Measurements from ENCODE around the gene CUX1. TPM values are rescaled to one million over a fixed set of nuclear protein-coding genes. Genes with fewer than 3 reads are reported as not detected.

CUX1 gene
- total RNA-seq, 4 donors from 2014 or later, result 64.1 to 142 (median 111) TPM

DNA sequence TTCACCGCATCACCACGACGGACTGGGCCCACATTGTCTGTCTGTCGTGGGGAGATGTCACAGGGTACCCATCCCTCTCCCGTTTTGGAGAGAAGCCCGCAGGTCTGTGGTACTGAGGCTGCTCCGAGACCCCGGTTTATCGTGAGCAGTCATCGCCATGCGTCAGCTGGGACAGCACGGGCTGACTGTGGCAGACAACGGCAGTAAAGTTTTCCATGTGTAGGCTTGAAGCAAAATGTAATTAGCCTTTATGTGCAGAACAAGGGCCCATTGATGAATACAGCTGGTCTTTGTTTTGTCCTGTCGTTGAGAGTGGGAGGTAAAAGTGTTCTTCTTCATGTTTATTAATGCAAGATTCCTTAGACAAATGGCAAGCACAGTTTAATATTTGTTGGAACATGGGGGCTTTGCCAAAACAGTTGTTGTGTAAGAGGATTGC, 301.8 kb downstream of the CUX1 start:
- H3K9me3 ChIP-seq, result no peaks in the 10 kb centered on the region
- no peak overlapping the region for H3K27ac ChIP-seq
- TF ChIP-seq, protein P1, sequence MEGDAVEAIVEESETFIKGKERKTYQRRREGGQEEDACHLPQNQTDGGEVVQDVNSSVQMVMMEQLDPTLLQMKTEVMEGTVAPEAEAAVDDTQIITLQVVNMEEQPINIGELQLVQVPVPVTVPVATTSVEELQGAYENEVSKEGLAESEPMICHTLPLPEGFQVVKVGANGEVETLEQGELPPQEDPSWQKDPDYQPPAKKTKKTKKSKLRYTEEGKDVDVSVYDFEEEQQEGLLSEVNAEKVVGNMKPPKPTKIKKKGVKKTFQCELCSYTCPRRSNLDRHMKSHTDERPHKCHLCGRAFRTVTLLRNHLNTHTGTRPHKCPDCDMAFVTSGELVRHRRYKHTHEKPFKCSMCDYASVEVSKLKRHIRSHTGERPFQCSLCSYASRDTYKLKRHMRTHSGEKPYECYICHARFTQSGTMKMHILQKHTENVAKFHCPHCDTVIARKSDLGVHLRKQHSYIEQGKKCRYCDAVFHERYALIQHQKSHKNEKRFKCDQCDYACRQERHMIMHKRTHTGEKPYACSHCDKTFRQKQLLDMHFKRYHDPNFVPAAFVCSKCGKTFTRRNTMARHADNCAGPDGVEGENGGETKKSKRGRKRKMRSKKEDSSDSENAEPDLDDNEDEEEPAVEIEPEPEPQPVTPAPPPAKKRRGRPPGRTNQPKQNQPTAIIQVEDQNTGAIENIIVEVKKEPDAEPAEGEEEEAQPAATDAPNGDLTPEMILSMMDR (IDR thresholded peaks at IDR 0.05), result no peak
- no peak for TF ChIP-seq POLR2A (IDR thresholded peaks at IDR 0.05)
- H3K4me3 ChIP-seq, result no peak overlapping the region
- peaks cover 0 to 32% (median 0%) of the 10 kb centered on the region in 3 donors for H3K36me3 ChIP-seq
- DNase-seq, result no peak
- H3K27me3 ChIP-seq, result no peaks in the 10 kb centered on the region
- peaks cover 0 to 7% (median 2%) of the 10 kb centered on the region in 4 donors for H3K4me1 ChIP-seq

DNA sequence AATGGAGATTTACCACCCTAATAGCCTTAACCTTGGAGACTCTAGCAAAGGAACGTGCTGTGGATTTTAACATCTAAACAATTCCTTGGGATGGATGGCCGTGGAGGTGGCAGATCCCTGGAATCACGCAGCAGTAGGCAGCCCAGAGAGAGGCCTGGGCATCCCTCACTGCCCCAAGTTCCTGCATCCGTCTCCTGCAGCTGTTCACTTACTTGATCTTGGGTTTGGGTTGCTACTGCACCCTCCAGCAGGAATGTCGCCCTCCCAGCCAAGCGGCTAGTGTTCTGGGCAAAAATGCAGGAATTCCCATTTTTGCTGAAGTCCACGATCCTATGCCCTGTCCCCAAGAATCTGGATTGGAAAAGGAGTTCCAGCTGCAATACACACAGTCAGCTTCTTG, 302.5 kb downstream of the CUX1 start:
- no peak overlapping the region for H3K4me3 ChIP-seq
- H3K36me3 ChIP-seq, result peaks cover 0 to 27% (median 0%) of the 10 kb centered on the region in 3 donors
- H3K27ac ChIP-seq, result no peak overlapping the region
- H3K4me1 ChIP-seq, result peaks cover 0 to 7% (median 2%) of the 10 kb centered on the region in 4 donors
- no peaks in the 10 kb centered on the region for H3K9me3 ChIP-seq
- TF ChIP-seq, protein P1 (IDR thresholded peaks at IDR 0.05), result no peak
- no peak for TF ChIP-seq POLR2A (IDR thresholded peaks at IDR 0.05)
- no peak for DNase-seq
- no peaks in the 10 kb centered on the region for H3K27me3 ChIP-seq

DNA sequence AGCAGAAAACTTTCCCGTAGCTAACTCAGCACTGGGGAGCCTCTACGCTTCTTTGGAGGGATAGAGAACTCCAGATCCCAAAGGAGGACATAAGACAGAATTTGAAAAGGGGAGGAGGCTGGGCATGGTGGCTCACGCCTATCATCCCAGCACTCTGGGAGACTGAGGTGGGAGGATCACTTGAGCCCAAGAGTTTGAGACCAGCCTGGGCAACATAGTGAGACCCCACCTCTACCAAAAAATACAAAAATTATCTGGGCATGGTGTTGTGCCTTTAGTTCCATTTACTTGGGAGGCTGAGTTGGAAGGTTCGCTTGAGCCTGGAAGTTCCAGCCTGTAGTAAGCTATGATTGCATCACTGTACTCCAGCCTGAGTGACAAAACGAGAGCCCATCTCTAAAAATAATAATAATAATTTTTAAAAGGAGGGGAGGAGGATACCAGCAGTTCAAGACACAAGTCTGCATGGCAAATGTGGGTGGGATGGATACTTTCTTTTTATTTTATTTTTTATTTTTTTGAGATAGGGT, 303.3 kb downstream of the CUX1 start:
- Histone ChIP-seq H3K27me3 (no peaks in the 10 kb centered on the region), H3K4me3 (no peak overlapping the region), H3K9me3 (no peaks in the 10 kb centered on the region), H3K36me3 (peaks cover 0 to 23% (median 0%) of the 10 kb centered on the region in 3 donors), H3K4me1 (peaks cover 0 to 7% (median 2%) of the 10 kb centered on the region in 4 donors), H3K27ac (no peak overlapping the region)
- TF ChIP-seq, protein P1 (IDR thresholded peaks at IDR 0.05), result no peak
- TF ChIP-seq POLR2A (IDR thresholded peaks at IDR 0.05), result no peak
- DNase-seq, result no peak

DNA sequence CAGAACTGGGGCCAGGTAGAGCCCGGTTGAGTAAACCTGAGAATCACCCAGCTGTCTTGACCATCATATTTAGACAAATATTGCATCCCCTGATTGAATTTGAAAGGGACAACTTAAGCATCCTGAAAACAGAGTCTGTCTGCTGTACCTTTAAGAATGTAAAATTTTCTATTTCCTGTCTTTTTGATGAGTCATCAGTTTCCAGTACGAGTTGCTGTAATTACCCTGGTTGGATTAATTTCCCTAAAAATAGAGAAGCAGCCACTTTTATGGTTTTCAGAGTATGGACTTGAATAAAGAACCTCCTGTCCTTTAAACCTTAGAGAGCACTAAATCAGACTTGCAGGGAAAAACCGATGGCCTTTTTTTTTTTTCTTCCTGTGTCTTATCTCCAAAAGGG, 304.6 kb downstream of the CUX1 start:
- H3K4me3 ChIP-seq, result no peak overlapping the region
- peaks cover 0 to 7% (median 2%) of the 10 kb centered on the region in 4 donors for H3K4me1 ChIP-seq
- H3K36me3 ChIP-seq, result peaks cover 0 to 12% (median 0%) of the 10 kb centered on the region in 3 donors
- H3K9me3 ChIP-seq, result no peaks in the 10 kb centered on the region
- no peak for TF ChIP-seq POLR2A (IDR thresholded peaks at IDR 0.05)
- TF ChIP-seq, protein P1 (IDR thresholded peaks at IDR 0.05), result no peak
- H3K27me3 ChIP-seq, result no peaks in the 10 kb centered on the region
- peak overlapping the region in 2 of 4 donors; percentile 17 to 44 for H3K27ac ChIP-seq
- DNase-seq, result no peak

DNA sequence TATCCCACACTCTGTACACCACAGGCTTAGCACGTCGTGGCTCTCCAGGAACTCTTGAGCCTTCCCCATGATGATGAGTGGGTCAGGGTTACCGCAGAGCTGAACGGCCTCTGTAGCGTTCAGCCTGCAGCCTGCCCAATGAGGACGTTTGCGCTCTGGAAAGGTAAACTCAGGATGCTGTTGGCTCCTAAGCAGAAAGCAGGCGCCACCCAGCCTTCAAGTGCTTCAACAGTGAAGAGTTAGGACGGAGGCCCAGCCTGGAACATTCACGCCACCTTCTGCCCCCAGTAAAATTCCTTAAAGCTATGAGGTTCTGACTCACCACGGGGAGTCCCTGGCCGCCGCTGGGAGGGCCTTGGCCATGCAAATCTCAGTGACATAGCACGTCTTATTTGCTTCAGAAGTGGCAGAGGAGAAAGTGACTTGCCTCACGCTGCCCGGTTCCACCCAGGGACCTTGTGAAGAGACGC, 307.7 kb downstream of the CUX1 start:
- H3K27me3 ChIP-seq, result no peaks in the 10 kb centered on the region
- H3K36me3 ChIP-seq, result peaks cover 0 to 9% (median 0%) of the 10 kb centered on the region in 3 donors
- peak in 2 of 3 donors; percentile 21 to 52 for DNase-seq
- TF ChIP-seq, protein P1 (IDR thresholded peaks at IDR 0.05), result no peak
- TF ChIP-seq POLR2A (IDR thresholded peaks at IDR 0.05), result no peak
- H3K4me1 ChIP-seq, result peaks cover 0 to 7% (median 2%) of the 10 kb centered on the region in 4 donors
- H3K4me3 ChIP-seq, result no peak overlapping the region
- no peak overlapping the region for H3K27ac ChIP-seq
- H3K9me3 ChIP-seq, result no peaks in the 10 kb centered on the region
